HEK293T (cell line): ENCODE results near the gene RGP1.

Experiments used
- CTCF ChIA-PET: fragments of 350-600 bp; formaldehyde crosslinking; extraction: SDS; loops from one replicate; lab custom pipeline; 2021; ENCODE audit warnings: antibody characterized with exemption, inconsistent platforms; lab: Yijun Ruan, JAX
- POLR2A ChIA-PET: fragments of 350-600 bp; formaldehyde crosslinking; extraction: SDS; loops from one replicate; lab custom pipeline; 2020; ENCODE audit warnings: antibody characterized with exemption, inconsistent platforms; lab: Yijun Ruan, JAX
- DNase-seq: peaks from one replicate; pipeline ENCODE4 v3.0.0; 2012; ENCODE audit warnings: mixed read lengths; ENCODE audit errors: extremely low spot score
- FOXM1 ChIP-seq: fragments of 450-650 bp; IDR thresholded peaks from 2 replicates; pipeline ENCODE4 v1.6.1; 2017; ENCODE audit warnings: mild to moderate bottlenecking, borderline replicate concordance
- HDGF ChIP-seq: fragments of 450-650 bp; IDR thresholded peaks from 2 replicates; pipeline ENCODE4 v1.6.1; 2017; ENCODE audit warnings: antibody characterized with exemption, borderline replicate concordance
- PKNOX1 ChIP-seq: fragments of 450-650 bp; IDR thresholded peaks from 2 replicates; pipeline ENCODE4 v1.6.1; 2016

The RGP1 gene

DNA sequence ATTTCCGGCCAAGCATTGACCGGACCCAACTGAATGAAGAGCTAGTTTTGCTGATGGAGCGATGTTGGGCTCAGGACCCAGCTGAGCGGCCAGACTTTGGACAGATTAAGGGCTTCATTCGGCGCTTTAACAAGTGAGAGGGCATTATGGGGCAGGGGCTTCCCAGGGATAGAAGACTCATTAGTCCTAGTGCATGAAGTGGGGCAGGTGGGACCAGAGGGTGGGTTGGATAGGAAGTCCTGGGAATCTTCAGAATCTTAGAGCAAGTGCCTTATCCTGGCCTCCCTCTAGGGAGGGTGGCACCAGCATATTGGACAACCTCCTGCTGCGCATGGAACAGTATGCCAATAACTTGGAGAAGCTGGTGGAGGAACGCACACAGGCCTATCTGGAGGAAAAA, 57.0 kb downstream of the RGP1 start:
- TF ChIP-seq HDGF (no peak), FOXM1 (no peak), PKNOX1 (no peak)
- ChIA-PET CTCF (no interaction called here), POLR2A (no interaction called here)
- DNase-seq: no peak
